Right cardiac atrium (tissue), 5 donors: Measurements from ENCODE around the gene TGM3. TPM values are rescaled to one million over a fixed set of nuclear protein-coding genes. Genes with fewer than 3 reads are reported as not detected.
A peak's percentile ranks its signal among the peaks of the same experiment; 100 is the strongest.

Experiments used
- ATAC-seq, 2 donors: fragments of 200-7000 bp; cut with Tn5 transposase; one replicate each; pipeline versions ENCODE4 v1.8.0 to v1.9.1; 2020; ENCODE audit warnings: moderate library complexity in 2 of 2, mild to moderate bottlenecking in 1 of 2
- DNase-seq, 3 donors: peaks; one replicate each; pipeline ENCODE4 v3.0.0-alpha.2; 2020
- H3K27ac ChIP-seq: one replicate; pipeline ENCODE4 v1.5.1; 2013; ENCODE audit warnings: mild to moderate bottlenecking, low read length, control low read depth, moderate library complexity
- H3K27me3 ChIP-seq: one replicate; pipeline ENCODE4 v1.6.1; 2013; ENCODE audit not compliant: control insufficient read depth, insufficient read depth
- H3K4me1 ChIP-seq: one replicate; pipeline ENCODE4 v1.6.1; 2013; ENCODE audit warnings: low read length; ENCODE audit not compliant: control insufficient read depth, insufficient read depth
- H3K4me3 ChIP-seq: one replicate; pipeline ENCODE4 v1.5.1; 2013; ENCODE audit warnings: low read length, control low read depth
- H3K9me3 ChIP-seq: one replicate; pipeline ENCODE4 v1.6.1; 2013; ENCODE audit warnings: low read length; ENCODE audit not compliant: control insufficient read depth
- WGBS: extraction: QIAGEN DNeasy Blood & Tissue Kit; methylation state at CpG from one replicate; pipeline ENCODE4 v1.1.7; 2013; 5-methylcytosine and 5-hydroxymethylcytosine counted together
- intact Hi-C, 4 donors: fragments of 100-400 bp; cut with DNase I; formaldehyde crosslinking; loops; one replicate each; pipeline versions ENCODE4 v1.11.0 to v1.14.0; 2022 to 2023
- polyA plus RNA-seq: library from polyadenylated mRNA; stranded (reverse); fragments of 200-250 nt; gene quantifications from one replicate; pipeline ENCODE4 v1.2.3, GENCODE V29; 2013
- total RNA-seq, 4 donors: library from RNA; stranded (reverse); fragmentation: NEBNext Ultra II Directional; extraction: Animal tissue kit (Norgen Biotek cat#: 25700); gene quantifications; one replicate each; pipeline ENCODE4 v1.2.1, GENCODE V29; 2021
- donor health status: healthy with polysubstance abuse.
- donor health status: DM: no; HTN: yes; CAD: no.
- donor health status: DM: no; HTN: no; CAD: no.
- donor health status: DM: no; HTN: yes; CAD: no; lungs with severe emphysema.
- donor health status: DM: yes; HTN: yes; CAD: no.

Gene TGM3
- total and polyA plus RNA-seq, 5 donors = 0.05 TPM; not detected in 4

- H3K27me3 ChIP-seq = no peaks in the 10 kb centered on the region
- H3K4me3 ChIP-seq = no peak overlapping the region
- 80% methylated on average over 4 of the region's 4 CpGs for WGBS
- ATAC-seq (no peak), DNase-seq (no peak)
- H3K9me3 ChIP-seq = no peaks in the 10 kb centered on the region
- no peaks in the 10 kb centered on the region for H3K4me1 ChIP-seq
- intact Hi-C loops = no loop called here
- no peak overlapping the region for H3K27ac ChIP-seq
Observed at GRCh38 chr20:2285613-2286012, 10.2 kb upstream of the TGM3 start.

GRCh38 chr20:2287504-2287903 is 8.3 kb upstream of the TGM3 start:
- DNase-seq = no peak
- no peaks in the 10 kb centered on the region for H3K4me1 ChIP-seq
- no peak overlapping the region for H3K4me3 ChIP-seq
- intact Hi-C loops = no loop called here
- H3K27me3 ChIP-seq = no peaks in the 10 kb centered on the region
- H3K9me3 ChIP-seq = no peaks in the 10 kb centered on the region
- H3K27ac ChIP-seq = no peak overlapping the region
- 95% methylated on average over 3 of the region's 3 CpGs for WGBS
- no peak for ATAC-seq

DNA sequence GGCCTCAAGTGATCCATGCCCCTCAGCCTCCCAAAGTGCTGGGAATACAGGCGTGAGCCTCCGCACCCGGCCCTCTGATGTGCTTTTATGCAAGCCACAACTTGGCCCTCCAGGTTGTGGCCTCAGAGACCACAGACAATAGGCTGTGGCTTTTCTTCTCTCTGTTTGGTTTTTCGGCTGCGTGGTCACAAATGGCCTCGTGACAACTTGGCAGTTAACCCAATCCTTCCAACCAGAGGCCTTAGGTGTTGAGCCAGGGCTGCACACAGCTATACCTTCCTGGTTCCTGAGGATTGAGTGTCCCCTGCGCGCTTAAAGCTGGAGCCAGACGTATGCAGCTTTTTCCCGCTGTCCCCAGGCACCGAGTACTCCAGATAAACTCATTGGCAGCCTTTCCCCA is 6.3 kb upstream of the TGM3 start:
- Histone ChIP-seq H3K27ac (no peak overlapping the region), H3K9me3 (no peaks in the 10 kb centered on the region), H3K4me1 (no peaks in the 10 kb centered on the region), H3K27me3 (no peaks in the 10 kb centered on the region), H3K4me3 (no peak overlapping the region)
- intact Hi-C loops = no loop called here
- DNase-seq = no peak
- ATAC-seq = peak in 1 of 2 donors; percentile 31
- 21% methylated on average over 11 of the region's 11 CpGs for WGBS

- ATAC-seq = no peak
- intact Hi-C loops = no loop called here
- no peak overlapping the region for H3K27ac ChIP-seq
- H3K9me3 ChIP-seq = no peaks in the 10 kb centered on the region
- no peaks in the 10 kb centered on the region for H3K27me3 ChIP-seq
- DNase-seq = no peak
- WGBS = 94% methylated on average over 5 of the region's 5 CpGs
- H3K4me3 ChIP-seq = no peak overlapping the region
- H3K4me1 ChIP-seq = no peaks in the 10 kb centered on the region
Observed at GRCh38 chr20:2290486-2290885, 5.3 kb upstream of the TGM3 start.

DNA sequence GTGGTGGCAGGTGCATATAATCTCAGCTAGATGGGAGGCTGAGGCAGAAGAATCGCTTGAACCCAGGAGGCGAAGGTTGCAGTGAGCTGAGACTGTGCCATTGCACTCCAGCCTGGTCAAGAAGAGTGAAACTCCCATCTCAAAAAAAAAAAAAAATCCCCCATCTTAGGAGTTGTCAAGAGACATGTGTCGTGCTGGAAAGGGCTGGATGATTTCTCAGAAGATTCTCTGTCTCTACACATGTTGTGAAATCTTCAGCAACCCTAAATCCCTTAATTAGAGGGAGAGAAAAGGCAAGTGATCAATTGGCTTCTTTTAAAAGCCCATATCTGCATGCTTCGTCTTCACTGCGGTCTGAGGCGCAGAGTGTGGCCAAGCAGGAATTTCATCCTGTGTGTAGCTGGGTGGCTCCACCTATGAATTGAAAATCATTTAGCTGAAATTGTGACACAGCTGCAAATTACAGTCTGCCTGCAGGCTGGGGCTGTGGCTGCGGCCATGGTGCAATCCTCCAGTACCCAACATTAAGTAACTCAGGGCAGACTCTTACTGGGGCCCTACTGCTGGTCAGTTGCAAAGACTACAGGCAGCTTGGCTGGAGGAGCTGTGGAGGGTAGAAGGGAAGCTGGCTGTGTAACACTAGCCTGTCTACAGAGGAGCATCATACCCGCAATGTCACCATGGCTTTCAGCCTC is 3.2 kb upstream of the TGM3 start:
- Histone ChIP-seq H3K9me3 (no peaks in the 10 kb centered on the region), H3K4me1 (no peaks in the 10 kb centered on the region), H3K4me3 (no peak overlapping the region), H3K27ac (no peak overlapping the region), H3K27me3 (no peaks in the 10 kb centered on the region)
- ATAC-seq = peak; percentile 57
- peak in 1 of 3 donors; percentile 27 for DNase-seq
- WGBS = 89% methylated on average over 8 of the region's 8 CpGs
- intact Hi-C loops = no loop called here

GRCh38 chr20:2293486-2293885 is 2.3 kb upstream of the TGM3 start:
- Histone ChIP-seq H3K9me3 (no peaks in the 10 kb centered on the region), H3K27ac (no peak overlapping the region), H3K4me1 (no peaks in the 10 kb centered on the region), H3K4me3 (no peak overlapping the region), H3K27me3 (no peaks in the 10 kb centered on the region)
- 93% methylated on average over 11 of the region's 11 CpGs for WGBS
- no peak for ATAC-seq
- intact Hi-C loops = no loop called here
- no peak for DNase-seq

GRCh38 chr20:2293971-2294370 is 1.8 kb upstream of the TGM3 start:
- DNase-seq = no peak
- no peaks in the 10 kb centered on the region for H3K4me1 ChIP-seq
- no peak overlapping the region for H3K27ac ChIP-seq
- 85% methylated on average over 4 of the region's 4 CpGs for WGBS
- intact Hi-C loops = no loop called here
- H3K27me3 ChIP-seq = no peaks in the 10 kb centered on the region
- no peaks in the 10 kb centered on the region for H3K9me3 ChIP-seq
- no peak for ATAC-seq
- H3K4me3 ChIP-seq = no peak overlapping the region

- intact Hi-C loops = no loop called here
- 76% methylated on average over 7 of the region's 7 CpGs for WGBS
- no peaks in the 10 kb centered on the region for H3K4me1 ChIP-seq
Observed at GRCh38 chr20:2295286-2295685, 515 bp upstream of the TGM3 start.

DNA sequence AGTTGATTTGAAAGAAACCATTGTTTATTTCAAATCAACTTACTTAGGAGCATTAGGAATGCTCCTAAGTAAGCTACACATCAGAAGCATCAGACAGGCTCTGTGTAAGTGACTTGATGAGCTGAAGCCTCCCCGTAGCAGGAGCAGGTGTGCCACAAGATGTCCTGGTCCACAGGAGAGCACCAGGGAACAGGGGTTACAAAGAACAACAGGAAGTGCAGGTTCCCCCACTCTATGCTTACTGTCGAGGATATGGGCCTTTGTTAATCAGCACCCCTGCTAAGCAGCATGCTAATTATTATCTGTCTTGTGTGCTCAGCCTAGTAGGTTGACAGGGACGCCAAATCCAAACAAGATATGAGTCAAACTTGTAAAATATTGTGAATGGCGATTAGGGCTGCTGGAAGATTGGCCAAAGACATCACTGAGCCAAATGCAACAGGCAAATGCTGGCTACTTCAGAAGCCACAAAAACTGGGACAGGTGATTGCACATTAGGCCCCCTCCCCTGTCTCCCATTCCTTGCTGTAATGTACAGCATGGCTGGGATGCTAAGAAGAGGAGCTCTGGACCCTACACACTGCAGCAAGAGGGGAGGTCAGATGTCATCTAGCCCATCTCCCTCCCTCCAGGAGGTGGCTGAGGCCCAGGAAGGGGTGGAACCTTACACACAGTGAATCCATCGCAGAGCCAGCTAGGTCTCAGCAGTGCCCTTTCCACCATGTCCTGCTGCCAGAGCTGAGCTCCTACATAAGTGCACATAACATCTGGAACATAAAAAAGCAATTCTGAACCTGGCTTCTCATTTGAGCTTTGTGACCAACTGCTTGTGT is 939 bp downstream of the TGM3 start:
- no peak for ATAC-seq
- H3K27ac ChIP-seq = no peak overlapping the region
- DNase-seq = no peak
- H3K4me1 ChIP-seq = no peaks in the 10 kb centered on the region
- H3K9me3 ChIP-seq = no peaks in the 10 kb centered on the region
- WGBS = 53% methylated on average over 5 of the region's 5 CpGs
- no peak overlapping the region for H3K4me3 ChIP-seq
- H3K27me3 ChIP-seq = no peaks in the 10 kb centered on the region
- intact Hi-C loops = no loop called here

More at GRCh38 chr20:2295286-2295685, 515 bp upstream of the TGM3 start:
- no peak overlapping the region for H3K27ac ChIP-seq
- H3K4me3 ChIP-seq = no peak overlapping the region
- no peaks in the 10 kb centered on the region for H3K27me3 ChIP-seq
- no peak for DNase-seq
- ATAC-seq = no peak
- no peaks in the 10 kb centered on the region for H3K9me3 ChIP-seq

GRCh38 chr20:2297357-2297728 is 1.5 kb downstream of the TGM3 start:
- intact Hi-C loops = no loop called here
- 59% methylated on average over 7 of the region's 7 CpGs for WGBS
- Histone ChIP-seq H3K9me3 (no peaks in the 10 kb centered on the region), H3K27ac (no peak overlapping the region), H3K4me1 (no peaks in the 10 kb centered on the region), H3K27me3 (no peaks in the 10 kb centered on the region), H3K4me3 (no peak overlapping the region)
- DNase-seq = no peak
- no peak for ATAC-seq

DNA sequence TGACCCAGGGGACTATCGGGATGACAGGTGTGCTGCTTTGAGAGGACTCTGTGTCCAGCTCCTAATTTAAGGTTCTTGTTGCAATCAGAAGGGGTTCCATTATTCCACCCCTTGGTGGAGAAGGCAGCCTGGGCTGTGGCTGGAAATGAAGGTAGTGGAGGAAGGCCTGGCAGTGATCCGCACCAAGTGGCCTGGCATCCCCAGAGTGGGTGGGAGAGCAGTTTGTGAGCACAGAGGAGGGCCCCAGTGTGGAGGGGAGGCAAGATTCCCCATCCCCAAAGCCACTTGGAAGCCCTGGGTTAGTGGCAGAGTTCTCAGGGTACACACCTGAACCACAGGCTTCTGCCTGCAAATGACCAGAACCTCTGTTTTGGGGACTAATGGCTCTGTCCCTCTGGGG is 2.3 kb downstream of the TGM3 start:
- Histone ChIP-seq H3K4me1 (no peaks in the 10 kb centered on the region), H3K4me3 (no peak overlapping the region), H3K27ac (no peak overlapping the region), H3K27me3 (no peaks in the 10 kb centered on the region), H3K9me3 (no peaks in the 10 kb centered on the region)
- intact Hi-C loops = no loop called here
- ATAC-seq (no peak), DNase-seq (no peak)
- 99% methylated on average over 2 of the region's 2 CpGs for WGBS
